HL-60 (cell line): ENCODE results near the gene PLPPR4.

ENCODE experiments used
- DNase-seq, 2 experiments: peaks; one replicate each; pipeline ENCODE4 v3.0.0-alpha.2; 2010 to 2020; ENCODE audit warnings: low read depth in 1 of 2, low spot score in 1 of 2
- H3K27ac ChIP-seq: fragments of 250-450 bp; sonication (Bioruptor Pico); replicated peaks from 2 replicates; pipeline ENCODE4 v1.5.1; 2020; ENCODE audit warnings: mild to moderate bottlenecking, moderate library complexity
- H3K27me3 ChIP-seq: fragments of 250-450 bp; sonication (Bioruptor Pico); 2 replicates; pipeline ENCODE4 v1.5.1; 2021; ENCODE audit warnings: mild to moderate bottlenecking, moderate library complexity; ENCODE audit not compliant: insufficient read depth, poor library complexity, severe bottlenecking
- H3K4me3 ChIP-seq: replicated peaks from 2 replicates; pipeline ENCODE4 v1.5.1; 2011; ENCODE audit warnings: mild to moderate bottlenecking, control low read depth, low read length; ENCODE audit not compliant: insufficient read depth
- GABPA ChIP-seq: IDR thresholded peaks from 2 replicates; pipeline ENCODE4 v1.6.1; 2012; ENCODE audit warnings: low read depth
- POLR2AphosphoS5 ChIP-seq: IDR thresholded peaks from 2 replicates; pipeline ENCODE4 v1.6.1; 2012; ENCODE audit warnings: low read depth
- SPI1 ChIP-seq: IDR thresholded peaks from 2 replicates; pipeline ENCODE4 v1.6.1; 2012; ENCODE audit warnings: low read depth, mild to moderate bottlenecking, borderline replicate concordance
- TF ChIP-seq, protein P1 (sequence below): IDR thresholded peaks from 2 replicates; pipeline ENCODE4 v1.6.1; 2012; ENCODE audit warnings: low read depth; ENCODE audit not compliant: insufficient replicate concordance
- TF ChIP-seq, protein P2 (sequence below): IDR thresholded peaks from one replicate; pipeline ENCODE4 v1.5.1; 2011; ENCODE audit warnings: low read length, control low read depth, inconsistent platforms; ENCODE audit not compliant: insufficient read depth

PLPPR4 gene

DNA sequence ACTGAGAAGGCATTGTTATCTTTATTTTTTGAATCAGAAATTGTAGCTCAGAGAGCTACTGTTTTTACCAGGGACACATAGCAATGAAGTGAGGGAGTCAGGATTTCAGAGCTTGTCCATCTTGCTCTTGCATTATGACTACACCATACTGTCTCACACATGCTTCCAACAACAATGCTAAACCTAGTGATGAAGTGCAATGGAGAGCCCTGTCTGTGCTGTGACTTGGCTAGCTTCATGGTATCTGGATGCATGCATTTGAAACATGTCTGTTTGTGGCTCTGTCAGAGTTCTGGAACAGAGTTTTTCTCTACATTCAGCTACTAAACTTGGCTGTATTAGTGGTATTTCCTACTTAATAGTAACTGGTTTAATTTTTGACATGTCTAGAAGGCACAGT is 7.0 kb downstream of the PLPPR4 start:
- DNase-seq: no peak
- Histone ChIP-seq H3K27me3 (no peaks in the 10 kb centered on the region), H3K4me3 (no peak overlapping the region), H3K27ac (no peak overlapping the region)
- TF ChIP-seq POLR2AphosphoS5: no peak
- no peak for TF ChIP-seq SPI1
- TF ChIP-seq, protein P1, sequence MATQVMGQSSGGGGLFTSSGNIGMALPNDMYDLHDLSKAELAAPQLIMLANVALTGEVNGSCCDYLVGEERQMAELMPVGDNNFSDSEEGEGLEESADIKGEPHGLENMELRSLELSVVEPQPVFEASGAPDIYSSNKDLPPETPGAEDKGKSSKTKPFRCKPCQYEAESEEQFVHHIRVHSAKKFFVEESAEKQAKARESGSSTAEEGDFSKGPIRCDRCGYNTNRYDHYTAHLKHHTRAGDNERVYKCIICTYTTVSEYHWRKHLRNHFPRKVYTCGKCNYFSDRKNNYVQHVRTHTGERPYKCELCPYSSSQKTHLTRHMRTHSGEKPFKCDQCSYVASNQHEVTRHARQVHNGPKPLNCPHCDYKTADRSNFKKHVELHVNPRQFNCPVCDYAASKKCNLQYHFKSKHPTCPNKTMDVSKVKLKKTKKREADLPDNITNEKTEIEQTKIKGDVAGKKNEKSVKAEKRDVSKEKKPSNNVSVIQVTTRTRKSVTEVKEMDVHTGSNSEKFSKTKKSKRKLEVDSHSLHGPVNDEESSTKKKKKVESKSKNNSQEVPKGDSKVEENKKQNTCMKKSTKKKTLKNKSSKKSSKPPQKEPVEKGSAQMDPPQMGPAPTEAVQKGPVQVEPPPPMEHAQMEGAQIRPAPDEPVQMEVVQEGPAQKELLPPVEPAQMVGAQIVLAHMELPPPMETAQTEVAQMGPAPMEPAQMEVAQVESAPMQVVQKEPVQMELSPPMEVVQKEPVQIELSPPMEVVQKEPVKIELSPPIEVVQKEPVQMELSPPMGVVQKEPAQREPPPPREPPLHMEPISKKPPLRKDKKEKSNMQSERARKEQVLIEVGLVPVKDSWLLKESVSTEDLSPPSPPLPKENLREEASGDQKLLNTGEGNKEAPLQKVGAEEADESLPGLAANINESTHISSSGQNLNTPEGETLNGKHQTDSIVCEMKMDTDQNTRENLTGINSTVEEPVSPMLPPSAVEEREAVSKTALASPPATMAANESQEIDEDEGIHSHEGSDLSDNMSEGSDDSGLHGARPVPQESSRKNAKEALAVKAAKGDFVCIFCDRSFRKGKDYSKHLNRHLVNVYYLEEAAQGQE: no peak
- TF ChIP-seq, protein P2, sequence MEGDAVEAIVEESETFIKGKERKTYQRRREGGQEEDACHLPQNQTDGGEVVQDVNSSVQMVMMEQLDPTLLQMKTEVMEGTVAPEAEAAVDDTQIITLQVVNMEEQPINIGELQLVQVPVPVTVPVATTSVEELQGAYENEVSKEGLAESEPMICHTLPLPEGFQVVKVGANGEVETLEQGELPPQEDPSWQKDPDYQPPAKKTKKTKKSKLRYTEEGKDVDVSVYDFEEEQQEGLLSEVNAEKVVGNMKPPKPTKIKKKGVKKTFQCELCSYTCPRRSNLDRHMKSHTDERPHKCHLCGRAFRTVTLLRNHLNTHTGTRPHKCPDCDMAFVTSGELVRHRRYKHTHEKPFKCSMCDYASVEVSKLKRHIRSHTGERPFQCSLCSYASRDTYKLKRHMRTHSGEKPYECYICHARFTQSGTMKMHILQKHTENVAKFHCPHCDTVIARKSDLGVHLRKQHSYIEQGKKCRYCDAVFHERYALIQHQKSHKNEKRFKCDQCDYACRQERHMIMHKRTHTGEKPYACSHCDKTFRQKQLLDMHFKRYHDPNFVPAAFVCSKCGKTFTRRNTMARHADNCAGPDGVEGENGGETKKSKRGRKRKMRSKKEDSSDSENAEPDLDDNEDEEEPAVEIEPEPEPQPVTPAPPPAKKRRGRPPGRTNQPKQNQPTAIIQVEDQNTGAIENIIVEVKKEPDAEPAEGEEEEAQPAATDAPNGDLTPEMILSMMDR: no peak
- TF ChIP-seq GABPA: no peak

DNA sequence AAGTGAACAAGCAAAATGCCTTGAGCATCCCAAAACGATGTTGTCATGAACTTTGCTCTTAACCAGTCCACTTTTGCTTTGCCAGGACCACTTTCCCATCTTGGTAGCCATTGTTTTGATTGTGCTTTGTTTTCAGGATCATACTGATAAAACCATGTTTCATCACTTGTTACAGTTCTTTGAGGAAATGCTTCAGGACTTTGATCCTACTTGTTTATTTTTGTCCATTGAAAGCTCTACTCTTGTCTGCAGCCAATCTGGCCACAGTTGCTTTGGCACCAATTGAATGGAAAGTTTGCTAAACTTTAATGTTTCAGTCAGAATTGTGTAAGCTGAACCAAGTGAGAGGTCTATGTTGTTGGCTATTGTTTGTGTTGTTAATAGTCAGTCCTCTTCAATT is 12.8 kb downstream of the PLPPR4 start:
- no peaks in the 10 kb centered on the region for H3K27me3 ChIP-seq
- H3K27ac ChIP-seq: no peak overlapping the region
- no peak for DNase-seq
- TF ChIP-seq POLR2AphosphoS5 (no peak), SPI1 (no peak), GABPA (no peak)
- TF ChIP-seq, protein P1: no peak
- TF ChIP-seq, protein P2: no peak
- H3K4me3 ChIP-seq: no peak overlapping the region

DNA sequence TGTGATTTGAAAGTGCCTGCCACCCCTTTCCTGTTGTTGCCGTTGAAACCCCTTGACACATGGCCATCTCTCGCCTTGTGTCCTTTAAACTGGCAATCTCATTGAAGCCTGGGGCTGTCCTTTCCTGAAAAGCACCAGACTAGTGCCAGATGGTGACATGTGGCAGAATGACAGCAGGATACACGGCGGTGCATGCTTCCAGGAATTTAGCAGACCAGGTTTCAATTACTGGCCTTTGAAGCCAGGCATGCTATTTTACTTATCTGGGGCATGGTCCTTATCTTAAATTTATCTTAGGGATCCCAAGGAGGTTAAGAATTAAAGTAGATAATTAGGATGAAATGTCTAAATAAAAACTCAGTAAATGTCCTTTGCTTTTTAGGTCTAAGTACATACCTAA is 15.2 kb downstream of the PLPPR4 start:
- no peak for DNase-seq
- TF ChIP-seq POLR2AphosphoS5: no peak
- TF ChIP-seq, protein P1: no peak
- TF ChIP-seq, protein P2: no peak
- H3K27me3 ChIP-seq: no peaks in the 10 kb centered on the region
- H3K4me3 ChIP-seq: no peak overlapping the region
- H3K27ac ChIP-seq: no peak overlapping the region
